ENCODE data around the gene PBXIP1.

The PBXIP1 gene, protein sequence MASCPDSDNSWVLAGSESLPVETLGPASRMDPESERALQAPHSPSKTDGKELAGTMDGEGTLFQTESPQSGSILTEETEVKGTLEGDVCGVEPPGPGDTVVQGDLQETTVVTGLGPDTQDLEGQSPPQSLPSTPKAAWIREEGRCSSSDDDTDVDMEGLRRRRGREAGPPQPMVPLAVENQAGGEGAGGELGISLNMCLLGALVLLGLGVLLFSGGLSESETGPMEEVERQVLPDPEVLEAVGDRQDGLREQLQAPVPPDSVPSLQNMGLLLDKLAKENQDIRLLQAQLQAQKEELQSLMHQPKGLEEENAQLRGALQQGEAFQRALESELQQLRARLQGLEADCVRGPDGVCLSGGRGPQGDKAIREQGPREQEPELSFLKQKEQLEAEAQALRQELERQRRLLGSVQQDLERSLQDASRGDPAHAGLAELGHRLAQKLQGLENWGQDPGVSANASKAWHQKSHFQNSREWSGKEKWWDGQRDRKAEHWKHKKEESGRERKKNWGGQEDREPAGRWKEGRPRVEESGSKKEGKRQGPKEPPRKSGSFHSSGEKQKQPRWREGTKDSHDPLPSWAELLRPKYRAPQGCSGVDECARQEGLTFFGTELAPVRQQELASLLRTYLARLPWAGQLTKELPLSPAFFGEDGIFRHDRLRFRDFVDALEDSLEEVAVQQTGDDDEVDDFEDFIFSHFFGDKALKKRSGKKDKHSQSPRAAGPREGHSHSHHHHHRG

DNA sequence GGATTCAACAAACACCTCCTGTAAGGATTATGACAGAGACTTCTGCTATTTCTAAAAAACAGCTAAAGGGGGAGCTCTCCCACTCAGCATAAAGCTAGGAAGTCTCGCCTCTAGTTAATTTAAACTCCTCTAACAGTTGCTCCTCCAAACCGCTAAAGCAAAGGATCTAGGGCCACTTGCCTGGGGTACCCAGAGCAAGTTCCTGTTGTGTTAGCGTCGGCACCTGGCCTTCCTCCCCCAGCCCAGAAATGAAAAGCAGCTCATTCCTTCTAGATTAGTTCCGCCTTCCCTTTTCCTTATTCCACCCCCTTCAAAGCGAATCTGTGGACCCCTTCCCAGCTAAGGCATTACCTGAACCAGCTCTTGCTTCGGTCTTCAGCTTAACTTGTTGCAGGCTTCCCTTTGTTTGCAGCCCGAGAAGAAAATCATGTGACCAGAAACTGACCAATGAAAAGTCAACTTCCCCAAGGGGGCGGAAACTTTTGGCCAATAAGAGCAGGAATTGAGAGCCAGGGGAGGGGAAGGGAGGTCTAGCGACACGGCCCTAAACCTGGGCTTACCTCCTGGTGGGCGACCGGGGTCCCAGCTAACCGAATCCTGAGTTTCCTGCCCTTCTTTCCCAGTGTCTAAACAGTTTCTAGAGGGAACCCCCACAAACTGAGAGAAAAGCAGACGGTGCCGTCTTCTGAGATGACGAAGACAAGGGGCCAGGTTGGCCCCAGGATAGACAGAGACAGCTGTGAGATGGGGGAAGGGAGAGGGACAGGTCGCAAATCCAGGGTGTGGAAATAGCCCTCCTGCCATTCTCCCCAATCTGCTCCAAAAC, at the start of gene PBXIP1:
PBXIP1 (minus strand) TSS at position 382 of the 826 bp plus-strand sequence. CDS start 2,378 bp downstream, outside the sequence.
- peak; percentile 87 for ATAC-seq

DNA sequence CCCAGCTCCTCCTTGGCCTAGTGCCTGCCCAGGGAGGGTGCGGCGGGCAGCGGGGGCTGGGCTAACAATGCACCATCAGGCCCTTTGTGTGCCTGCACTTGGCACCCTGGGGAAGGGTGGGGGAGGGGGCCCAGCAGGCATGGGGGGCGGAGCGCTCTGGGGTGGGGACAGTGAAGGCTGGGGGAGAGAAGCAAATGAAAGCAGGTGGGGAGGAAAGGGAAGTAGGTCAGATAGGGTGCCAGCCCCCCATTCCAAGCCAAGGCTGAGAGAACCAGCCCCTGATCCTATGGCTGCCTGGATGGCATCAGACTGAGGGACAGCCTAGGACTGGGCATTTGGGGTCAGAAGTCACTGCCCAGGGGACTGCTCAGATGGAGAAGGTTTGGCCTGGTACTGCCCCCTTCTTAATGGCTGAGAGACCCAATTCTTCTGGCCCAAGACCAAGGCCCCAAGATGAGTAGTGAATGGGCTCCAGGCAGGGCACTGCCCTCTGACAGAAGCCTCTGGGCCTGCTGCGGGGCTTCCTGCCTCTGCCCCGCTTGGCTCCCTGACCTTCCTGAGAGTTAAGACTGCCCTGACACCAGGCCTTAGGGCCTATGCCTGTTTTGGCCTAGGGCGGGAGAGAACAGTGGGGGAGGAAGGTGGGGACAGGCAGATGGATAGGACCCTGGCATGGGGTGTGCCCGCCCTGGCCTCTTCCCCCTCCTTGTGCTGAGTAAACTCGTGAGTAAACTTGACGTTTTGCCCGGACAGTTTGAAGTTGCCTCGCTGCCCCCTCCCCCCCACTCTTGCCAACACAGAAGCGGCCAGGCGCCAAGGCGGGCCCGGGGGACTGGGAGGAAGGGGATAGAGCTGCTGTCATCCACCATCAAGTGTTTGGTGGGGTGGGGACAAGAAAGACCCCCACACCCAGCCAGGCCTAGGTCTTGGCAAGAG, 49.4 kb upstream of the PBXIP1 start:
- TF ChIP-seq OSR1 (CRISPR knock-in tag; IDR thresholded peaks at IDR 0.05): no peak
- TF ChIP-seq ISL1 (CRISPR knock-in tag; IDR thresholded peaks at IDR 0.05): no peak
- TF ChIP-seq CSDC2 (CRISPR knock-in tag; IDR thresholded peaks at IDR 0.05): no peak
- TF ChIP-seq TCF4 (CRISPR knock-in tag; IDR thresholded peaks at IDR 0.05; ENCODE audit: borderline replicate concordance): no peak
- TF ChIP-seq, protein P1, sequence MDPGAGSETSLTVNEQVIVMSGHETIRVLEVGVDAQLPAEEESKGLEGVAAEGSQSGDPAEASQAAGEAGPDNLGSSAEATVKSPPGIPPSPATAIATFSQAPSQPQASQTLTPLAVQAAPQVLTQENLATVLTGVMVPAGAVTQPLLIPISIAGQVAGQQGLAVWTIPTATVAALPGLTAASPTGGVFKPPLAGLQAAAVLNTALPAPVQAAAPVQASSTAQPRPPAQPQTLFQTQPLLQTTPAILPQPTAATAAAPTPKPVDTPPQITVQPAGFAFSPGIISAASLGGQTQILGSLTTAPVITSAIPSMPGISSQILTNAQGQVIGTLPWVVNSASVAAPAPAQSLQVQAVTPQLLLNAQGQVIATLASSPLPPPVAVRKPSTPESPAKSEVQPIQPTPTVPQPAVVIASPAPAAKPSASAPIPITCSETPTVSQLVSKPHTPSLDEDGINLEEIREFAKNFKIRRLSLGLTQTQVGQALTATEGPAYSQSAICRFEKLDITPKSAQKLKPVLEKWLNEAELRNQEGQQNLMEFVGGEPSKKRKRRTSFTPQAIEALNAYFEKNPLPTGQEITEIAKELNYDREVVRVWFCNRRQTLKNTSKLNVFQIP (CRISPR knock-in tag; IDR thresholded peaks at IDR 0.05; ENCODE audit: borderline replicate concordance, low read depth): no peak
- no peak for TF ChIP-seq PPARA (CRISPR knock-in tag; IDR thresholded peaks at IDR 0.05; ENCODE audit: borderline replicate concordance)
- no peak for TF ChIP-seq ZNF565 (CRISPR knock-in tag; conservative IDR thresholded peaks at IDR 0.05; ENCODE audit: low read depth)
- TF ChIP-seq, protein P2, sequence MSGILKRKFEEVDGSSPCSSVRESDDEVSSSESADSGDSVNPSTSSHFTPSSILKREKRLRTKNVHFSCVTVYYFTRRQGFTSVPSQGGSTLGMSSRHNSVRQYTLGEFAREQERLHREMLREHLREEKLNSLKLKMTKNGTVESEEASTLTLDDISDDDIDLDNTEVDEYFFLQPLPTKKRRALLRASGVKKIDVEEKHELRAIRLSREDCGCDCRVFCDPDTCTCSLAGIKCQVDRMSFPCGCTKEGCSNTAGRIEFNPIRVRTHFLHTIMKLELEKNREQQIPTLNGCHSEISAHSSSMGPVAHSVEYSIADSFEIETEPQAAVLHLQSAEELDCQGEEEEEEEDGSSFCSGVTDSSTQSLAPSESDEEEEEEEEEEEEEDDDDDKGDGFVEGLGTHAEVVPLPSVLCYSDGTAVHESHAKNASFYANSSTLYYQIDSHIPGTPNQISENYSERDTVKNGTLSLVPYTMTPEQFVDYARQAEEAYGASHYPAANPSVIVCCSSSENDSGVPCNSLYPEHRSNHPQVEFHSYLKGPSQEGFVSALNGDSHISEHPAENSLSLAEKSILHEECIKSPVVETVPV (CRISPR knock-in tag; IDR thresholded peaks at IDR 0.05): no peak
- TF ChIP-seq ZNF8 (CRISPR knock-in tag; IDR thresholded peaks at IDR 0.05): no peak
- no peak for TF ChIP-seq ZFP3 (CRISPR knock-in tag; IDR thresholded peaks at IDR 0.05)
- TF ChIP-seq ESRRG (CRISPR knock-in tag; IDR thresholded peaks at IDR 0.05): no peak
- TF ChIP-seq TOX (CRISPR knock-in tag; IDR thresholded peaks at IDR 0.05; ENCODE audit: borderline replicate concordance): no peak
- TF ChIP-seq ZC3H10 (CRISPR knock-in tag; IDR thresholded peaks at IDR 0.05): no peak
- TF ChIP-seq ARNTL (CRISPR knock-in tag; IDR thresholded peaks at IDR 0.05; ENCODE audit: borderline replicate concordance, low read depth): no peak
- TF ChIP-seq, protein P3, sequence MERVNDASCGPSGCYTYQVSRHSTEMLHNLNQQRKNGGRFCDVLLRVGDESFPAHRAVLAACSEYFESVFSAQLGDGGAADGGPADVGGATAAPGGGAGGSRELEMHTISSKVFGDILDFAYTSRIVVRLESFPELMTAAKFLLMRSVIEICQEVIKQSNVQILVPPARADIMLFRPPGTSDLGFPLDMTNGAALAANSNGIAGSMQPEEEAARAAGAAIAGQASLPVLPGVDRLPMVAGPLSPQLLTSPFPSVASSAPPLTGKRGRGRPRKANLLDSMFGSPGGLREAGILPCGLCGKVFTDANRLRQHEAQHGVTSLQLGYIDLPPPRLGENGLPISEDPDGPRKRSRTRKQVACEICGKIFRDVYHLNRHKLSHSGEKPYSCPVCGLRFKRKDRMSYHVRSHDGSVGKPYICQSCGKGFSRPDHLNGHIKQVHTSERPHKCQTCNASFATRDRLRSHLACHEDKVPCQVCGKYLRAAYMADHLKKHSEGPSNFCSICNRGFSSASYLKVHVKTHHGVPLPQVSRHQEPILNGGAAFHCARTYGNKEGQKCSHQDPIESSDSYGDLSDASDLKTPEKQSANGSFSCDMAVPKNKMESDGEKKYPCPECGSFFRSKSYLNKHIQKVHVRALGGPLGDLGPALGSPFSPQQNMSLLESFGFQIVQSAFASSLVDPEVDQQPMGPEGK (CRISPR knock-in tag; IDR thresholded peaks at IDR 0.05; ENCODE audit: borderline replicate concordance): no peak
- no peak for TF ChIP-seq BACH2 (CRISPR knock-in tag; IDR thresholded peaks at IDR 0.05; ENCODE audit: borderline replicate concordance)
- no peak for TF ChIP-seq RARB (CRISPR knock-in tag; IDR thresholded peaks at IDR 0.05)
- TF ChIP-seq, protein P4, sequence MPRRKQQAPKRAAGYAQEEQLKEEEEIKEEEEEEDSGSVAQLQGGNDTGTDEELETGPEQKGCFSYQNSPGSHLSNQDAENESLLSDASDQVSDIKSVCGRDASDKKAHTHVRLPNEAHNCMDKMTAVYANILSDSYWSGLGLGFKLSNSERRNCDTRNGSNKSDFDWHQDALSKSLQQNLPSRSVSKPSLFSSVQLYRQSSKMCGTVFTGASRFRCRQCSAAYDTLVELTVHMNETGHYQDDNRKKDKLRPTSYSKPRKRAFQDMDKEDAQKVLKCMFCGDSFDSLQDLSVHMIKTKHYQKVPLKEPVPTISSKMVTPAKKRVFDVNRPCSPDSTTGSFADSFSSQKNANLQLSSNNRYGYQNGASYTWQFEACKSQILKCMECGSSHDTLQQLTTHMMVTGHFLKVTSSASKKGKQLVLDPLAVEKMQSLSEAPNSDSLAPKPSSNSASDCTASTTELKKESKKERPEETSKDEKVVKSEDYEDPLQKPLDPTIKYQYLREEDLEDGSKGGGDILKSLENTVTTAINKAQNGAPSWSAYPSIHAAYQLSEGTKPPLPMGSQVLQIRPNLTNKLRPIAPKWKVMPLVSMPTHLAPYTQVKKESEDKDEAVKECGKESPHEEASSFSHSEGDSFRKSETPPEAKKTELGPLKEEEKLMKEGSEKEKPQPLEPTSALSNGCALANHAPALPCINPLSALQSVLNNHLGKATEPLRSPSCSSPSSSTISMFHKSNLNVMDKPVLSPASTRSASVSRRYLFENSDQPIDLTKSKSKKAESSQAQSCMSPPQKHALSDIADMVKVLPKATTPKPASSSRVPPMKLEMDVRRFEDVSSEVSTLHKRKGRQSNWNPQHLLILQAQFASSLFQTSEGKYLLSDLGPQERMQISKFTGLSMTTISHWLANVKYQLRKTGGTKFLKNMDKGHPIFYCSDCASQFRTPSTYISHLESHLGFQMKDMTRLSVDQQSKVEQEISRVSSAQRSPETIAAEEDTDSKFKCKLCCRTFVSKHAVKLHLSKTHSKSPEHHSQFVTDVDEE (CRISPR knock-in tag; IDR thresholded peaks at IDR 0.05): no peak
- no peak for TF ChIP-seq SNAI2 (CRISPR knock-in tag; IDR thresholded peaks at IDR 0.05)
- TF ChIP-seq GLIS3 (CRISPR knock-in tag; IDR thresholded peaks at IDR 0.05): no peak
- no peak for ATAC-seq

More for the DNA sequence above, at the start of gene PBXIP1:
- no peak for TF ChIP-seq ZNF565 (CRISPR knock-in tag; conservative IDR thresholded peaks at IDR 0.05; ENCODE audit: low read depth)
- TF ChIP-seq, protein P5, sequence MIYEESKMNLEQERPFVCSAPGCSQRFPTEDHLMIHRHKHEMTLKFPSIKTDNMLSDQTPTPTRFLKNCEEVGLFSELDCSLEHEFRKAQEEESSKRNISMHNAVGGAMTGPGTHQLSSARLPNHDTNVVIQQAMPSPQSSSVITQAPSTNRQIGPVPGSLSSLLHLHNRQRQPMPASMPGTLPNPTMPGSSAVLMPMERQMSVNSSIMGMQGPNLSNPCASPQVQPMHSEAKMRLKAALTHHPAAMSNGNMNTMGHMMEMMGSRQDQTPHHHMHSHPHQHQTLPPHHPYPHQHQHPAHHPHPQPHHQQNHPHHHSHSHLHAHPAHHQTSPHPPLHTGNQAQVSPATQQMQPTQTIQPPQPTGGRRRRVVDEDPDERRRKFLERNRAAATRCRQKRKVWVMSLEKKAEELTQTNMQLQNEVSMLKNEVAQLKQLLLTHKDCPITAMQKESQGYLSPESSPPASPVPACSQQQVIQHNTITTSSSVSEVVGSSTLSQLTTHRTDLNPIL (CRISPR knock-in tag; IDR thresholded peaks at IDR 0.05; ENCODE audit: low read depth): no peak
- TF ChIP-seq GLIS3 (CRISPR knock-in tag; IDR thresholded peaks at IDR 0.05): no peak
- TF ChIP-seq PPARA (CRISPR knock-in tag; IDR thresholded peaks at IDR 0.05; ENCODE audit: borderline replicate concordance): no peak
- TF ChIP-seq RARB (CRISPR knock-in tag; IDR thresholded peaks at IDR 0.05): no peak
- TF ChIP-seq, protein P1 (CRISPR knock-in tag; IDR thresholded peaks at IDR 0.05; ENCODE audit: borderline replicate concordance, low read depth): 0 out of 2 replicates have a peak, but pooled peaks have one; percentile 63
- no peak for TF ChIP-seq BACH2 (CRISPR knock-in tag; IDR thresholded peaks at IDR 0.05; ENCODE audit: borderline replicate concordance)

Measured in SK-N-SH treated with all-trans-retinoic acid at 6 μM for 48 hours (cell line).